SK-N-SH (cell line): ENCODE measurements around the gene SNX9. TPM values are rescaled to one million over a fixed set of nuclear protein-coding genes. Genes with fewer than 3 reads are reported as not detected.

Experiments
- CTCF ChIA-PET: fragments of 300-600, 350-600 bp; formaldehyde crosslinking; extraction: SDS; loops from one replicate; lab custom pipeline; 2021; lab: Yijun Ruan, JAX
- POLR2A ChIA-PET: fragments of 350-600 bp; sonication (Branson Sonifier 250); formaldehyde crosslinking; extraction: SDS; loops from one replicate; lab custom pipeline; 2020; ENCODE audit warnings: antibody characterized with exemption, inconsistent platforms; lab: Yijun Ruan, JAX
- DNase-seq: peaks from one replicate; pipeline ENCODE4 v3.0.0; 2012
- H2AFZ ChIP-seq: fragments of 200-600 bp; sonication (generic); 2 replicates; pipeline ENCODE4 v1.8.1; 2016; ENCODE audit warnings: antibody characterized with exemption, mild to moderate bottlenecking, low read depth
- H3F3A ChIP-seq: fragments of 200-600 bp; sonication (generic); replicated peaks from 2 replicates; pipeline ENCODE3; 2016; ENCODE audit warnings: antibody characterized with exemption, mild to moderate bottlenecking; ENCODE audit not compliant: insufficient read depth
- H3K27ac ChIP-seq, 2 experiments: fragments of 200-500 bp in 1 of 2; fragments of 200-600 bp in 1 of 2; sonication (Bioruptor generic) in 1 of 2; sonication (generic), shearing (Covaris generic) in 1 of 2; 2 replicates each; pipeline versions ENCODE4 v1.5.1 to v1.6.1; 2014 to 2016; ENCODE audit warnings: low read depth in 2 of 2, inconsistent platforms in 1 of 2, low read length in 1 of 2, mild to moderate bottlenecking in 1 of 2, mixed read lengths in 1 of 2
- H3K27me3 ChIP-seq: fragments of 200-600 bp; sonication (generic), shearing (Covaris generic); 2 replicates; pipeline ENCODE4 v1.6.1; 2016; ENCODE audit warnings: mixed run types; ENCODE audit not compliant: insufficient read depth
- H3K36me3 ChIP-seq, 2 experiments: fragments of 200-500 bp in 1 of 2; fragments of 200-600 bp in 1 of 2; sonication (Bioruptor generic) in 1 of 2; sonication (generic) in 1 of 2; replicated peaks in 1 of 2; 2 replicates each; pipeline versions ENCODE3 to v1.5.1; 2014 to 2016; ENCODE audit warnings: low read length in 1 of 2, mild to moderate bottlenecking in 1 of 2; ENCODE audit not compliant: insufficient read depth in 2 of 2, control insufficient read depth in 1 of 2
- H3K4me1 ChIP-seq, 2 experiments: fragments of 200-500 bp in 1 of 2; fragments of 200-600 bp in 1 of 2; sonication (Bioruptor generic) in 1 of 2; sonication (generic), shearing (Covaris generic) in 1 of 2; 2 replicates each; pipeline versions ENCODE4 v1.5.1 to v1.6.1; 2014 to 2016; ENCODE audit warnings: low read depth in 1 of 2, low read length in 1 of 2, mixed run types in 1 of 2; ENCODE audit not compliant: insufficient read depth in 2 of 2, control insufficient read depth in 1 of 2
- H3K4me2 ChIP-seq: fragments of 200-600 bp; sonication (generic), shearing (Covaris generic); 2 replicates; pipeline ENCODE4 v1.6.1; 2017; ENCODE audit warnings: mixed run types
- H3K4me3 ChIP-seq, 2 experiments: fragments of 200-500 bp in 1 of 2; fragments of 200-600 bp in 1 of 2; sonication (Bioruptor generic) in 1 of 2; sonication (generic), shearing (Covaris generic) in 1 of 2; 2 replicates each; pipeline versions ENCODE4 v1.5.1 to v1.8.1; 2014 to 2016; ENCODE audit warnings: low read depth in 2 of 2, inconsistent platforms in 1 of 2, low read length in 1 of 2, mild to moderate bottlenecking in 1 of 2, mixed read lengths in 1 of 2, moderate library complexity in 1 of 2
- H3K79me2 ChIP-seq: fragments of 200-600 bp; sonication (generic); 2 replicates; pipeline ENCODE4 v1.8.1; 2017; ENCODE audit warnings: mild to moderate bottlenecking; ENCODE audit not compliant: insufficient read depth
- H3K9ac ChIP-seq: fragments of 200-600 bp; sonication (generic); 2 replicates; pipeline ENCODE4 v1.6.1; 2017; ENCODE audit warnings: mixed run types
- H3K9me2 ChIP-seq: fragments of 200-600 bp; sonication (generic); 2 replicates; pipeline ENCODE4 v1.6.1; 2017; ENCODE audit warnings: mixed run types
- H3K9me3 ChIP-seq: fragments of 200-600 bp; sonication (generic); 2 replicates; pipeline ENCODE4 v1.6.1; 2017; ENCODE audit warnings: mixed run types, mild to moderate bottlenecking, moderate library complexity
- H4K20me1 ChIP-seq: fragments of 200-600 bp; sonication (generic); 2 replicates; pipeline ENCODE4 v1.6.1; 2017; ENCODE audit warnings: mild to moderate bottlenecking, mixed run types; ENCODE audit not compliant: insufficient read depth
- ELF1 ChIP-seq: IDR thresholded peaks from 2 replicates; pipeline ENCODE4 v1.4.0; 2012
- EP300 ChIP-seq, 2 experiments: IDR thresholded peaks; 2 replicates each; pipeline versions ENCODE4 v1.4.0 to v1.6.1; 2012; ENCODE audit warnings: borderline replicate concordance in 1 of 2, low read depth in 1 of 2, low read length in 1 of 2
- EZH2phosphoT487 ChIP-seq: fragments of 200-600 bp; sonication (generic); IDR thresholded peaks from 2 replicates; pipeline ENCODE4 v1.6.1; 2017; ENCODE audit warnings: low read depth, mixed run types, mild to moderate bottlenecking, antibody characterized with exemption, moderate library complexity, borderline replicate concordance
- FOXM1 ChIP-seq: IDR thresholded peaks from 2 replicates; pipeline ENCODE4 v1.4.0; 2012; ENCODE audit warnings: low read depth, mild to moderate bottlenecking
- JUND ChIP-seq: IDR thresholded peaks from 2 replicates; pipeline ENCODE4 v1.4.0; 2012
- MXI1 ChIP-seq: IDR thresholded peaks from 2 replicates; pipeline ENCODE4 v1.6.1; 2012; ENCODE audit warnings: mild to moderate bottlenecking, low read depth, low read length, improper control_type of control experiment
- NRF1 ChIP-seq: IDR thresholded peaks from 2 replicates; pipeline ENCODE4 v1.6.1; 2012; ENCODE audit warnings: low read depth, mild to moderate bottlenecking, low read length
- RAD21 ChIP-seq: IDR thresholded peaks from 2 replicates; pipeline ENCODE4 v1.6.1; 2012; ENCODE audit warnings: mild to moderate bottlenecking, low read length
- RCOR1 ChIP-seq: fragments of 150-350 bp; IDR thresholded peaks from 2 replicates; pipeline ENCODE4 v1.6.1; 2017; ENCODE audit warnings: antibody characterized with exemption, low read length
- USF1 ChIP-seq: IDR thresholded peaks from 2 replicates; pipeline ENCODE4 v1.4.0; 2012; ENCODE audit warnings: low read depth, borderline replicate concordance
- WGBS: methylation state at CpG from one replicate; pipeline ENCODE4 v1.1.6; 2017; ENCODE audit warnings: low lambda C conversion rate; 5-methylcytosine and 5-hydroxymethylcytosine counted together
- polyA plus RNA-seq, 3 experiments: library from polyadenylated mRNA; depleted of rRNA; stranded (reverse); fragments of >200 nt; gene quantifications; 2 replicates each; pipeline ENCODE4 v1.2.3, GENCODE V29; 2012
- TF ChIP-seq, protein P1 (sequence below): fragments of 200-600 bp; sonication (generic); IDR thresholded peaks from 2 replicates; pipeline ENCODE4 v1.6.1; 2017; ENCODE audit warnings: antibody characterized with exemption, mild to moderate bottlenecking, moderate library complexity
- TF ChIP-seq, protein P2 (sequence below): IDR thresholded peaks from 2 replicates; pipeline ENCODE4; 2012

The SNX9 gene
- polyA plus RNA-seq, 1 of the 3 experiments (the other 2 are of a cell fraction), result 31.6 TPM

DNA sequence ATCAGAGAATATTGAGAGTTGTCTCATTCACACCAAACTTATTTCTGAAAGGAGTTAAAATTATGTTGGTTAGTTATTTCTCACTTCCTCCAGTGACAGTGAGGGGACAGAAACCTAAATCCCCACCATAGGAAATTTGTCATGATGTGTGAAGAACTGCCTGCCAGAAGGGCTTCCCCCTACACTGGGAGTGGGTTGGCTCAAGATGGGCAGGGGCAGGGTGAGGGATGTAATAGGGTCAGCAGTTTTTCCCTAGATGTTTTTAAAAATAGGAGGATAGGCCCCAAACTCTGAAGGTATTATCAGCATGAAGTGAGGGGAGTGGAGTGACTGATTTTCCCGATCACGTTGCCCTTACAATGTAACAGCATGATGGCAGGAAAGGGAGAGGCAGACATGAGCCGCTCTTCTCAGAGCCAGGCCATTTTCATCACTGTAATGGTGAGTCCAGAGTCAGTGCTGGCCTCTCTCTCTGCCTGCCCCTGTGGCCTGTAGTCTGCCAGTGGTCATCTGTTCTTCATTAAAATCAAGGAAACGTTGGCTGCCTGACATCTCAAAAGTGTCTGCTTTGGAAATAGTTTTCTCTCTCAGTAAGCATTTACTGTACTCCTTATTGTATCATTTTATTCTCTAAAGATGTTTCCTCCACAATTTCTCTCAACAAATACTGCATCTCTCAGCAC, 98.8 kb downstream of the SNX9 start (continued):
- TF ChIP-seq, protein P1, sequence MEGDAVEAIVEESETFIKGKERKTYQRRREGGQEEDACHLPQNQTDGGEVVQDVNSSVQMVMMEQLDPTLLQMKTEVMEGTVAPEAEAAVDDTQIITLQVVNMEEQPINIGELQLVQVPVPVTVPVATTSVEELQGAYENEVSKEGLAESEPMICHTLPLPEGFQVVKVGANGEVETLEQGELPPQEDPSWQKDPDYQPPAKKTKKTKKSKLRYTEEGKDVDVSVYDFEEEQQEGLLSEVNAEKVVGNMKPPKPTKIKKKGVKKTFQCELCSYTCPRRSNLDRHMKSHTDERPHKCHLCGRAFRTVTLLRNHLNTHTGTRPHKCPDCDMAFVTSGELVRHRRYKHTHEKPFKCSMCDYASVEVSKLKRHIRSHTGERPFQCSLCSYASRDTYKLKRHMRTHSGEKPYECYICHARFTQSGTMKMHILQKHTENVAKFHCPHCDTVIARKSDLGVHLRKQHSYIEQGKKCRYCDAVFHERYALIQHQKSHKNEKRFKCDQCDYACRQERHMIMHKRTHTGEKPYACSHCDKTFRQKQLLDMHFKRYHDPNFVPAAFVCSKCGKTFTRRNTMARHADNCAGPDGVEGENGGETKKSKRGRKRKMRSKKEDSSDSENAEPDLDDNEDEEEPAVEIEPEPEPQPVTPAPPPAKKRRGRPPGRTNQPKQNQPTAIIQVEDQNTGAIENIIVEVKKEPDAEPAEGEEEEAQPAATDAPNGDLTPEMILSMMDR, result no peak
- TF ChIP-seq FOXM1 (no peak), RCOR1 (peak; percentile 39; the same call in 1 of the 2 replicates), EZH2phosphoT487 (no peak), NRF1 (no peak), MXI1 (no peak), JUND (no peak), EP300 (IDR thresholded peaks at IDR 0.05; ENCODE audit: borderline replicate concordance in 1 of 2, low read depth in 1 of 2, low read length in 1 of 2) (peak in 1 of 2 experiments; percentile 15; a peak in 1 of 4 replicates), ELF1 (no peak), RAD21 (0 out of 2 replicates have a peak, but pooled peaks have one; percentile 9)
- TF ChIP-seq, protein P2, sequence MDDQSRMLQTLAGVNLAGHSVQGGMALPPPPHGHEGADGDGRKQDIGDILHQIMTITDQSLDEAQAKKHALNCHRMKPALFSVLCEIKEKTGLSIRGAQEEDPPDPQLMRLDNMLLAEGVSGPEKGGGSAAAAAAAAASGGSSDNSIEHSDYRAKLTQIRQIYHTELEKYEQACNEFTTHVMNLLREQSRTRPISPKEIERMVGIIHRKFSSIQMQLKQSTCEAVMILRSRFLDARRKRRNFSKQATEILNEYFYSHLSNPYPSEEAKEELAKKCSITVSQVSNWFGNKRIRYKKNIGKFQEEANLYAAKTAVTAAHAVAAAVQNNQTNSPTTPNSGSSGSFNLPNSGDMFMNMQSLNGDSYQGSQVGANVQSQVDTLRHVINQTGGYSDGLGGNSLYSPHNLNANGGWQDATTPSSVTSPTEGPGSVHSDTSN, result peak; percentile 61; the same call in 1 of the 2 replicates
- TF ChIP-seq, all 33 proteins: peak for 8

DNA sequence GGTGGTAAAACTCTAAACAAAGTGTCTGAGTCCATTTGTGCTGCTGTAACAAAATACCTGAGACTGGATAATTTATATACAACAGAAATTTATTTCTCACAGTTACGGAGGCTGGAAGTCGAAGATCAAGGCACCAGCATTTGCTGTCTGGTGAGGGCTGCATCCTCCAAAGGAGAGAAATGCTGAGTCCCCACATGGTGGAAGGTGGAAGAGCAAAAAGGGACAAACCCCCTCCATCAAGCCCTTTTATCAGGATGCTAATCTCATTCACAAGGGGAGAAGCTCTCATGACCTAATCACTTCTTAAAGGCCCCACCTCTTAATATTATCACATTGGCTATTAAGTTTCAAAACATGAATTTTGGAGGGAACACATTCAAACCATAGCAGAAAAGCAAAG, 102.7 kb downstream of the SNX9 start:
- H3K36me3 ChIP-seq, result peaks cover 65 to 76% of the 10 kb centered on the region in 2 experiments

More for the DNA sequence above, 102.7 kb downstream of the SNX9 start:
- H3K79me2 ChIP-seq, result no peaks in the 10 kb centered on the region
- H3K4me3 ChIP-seq, result no peak overlapping the region
- H3K9ac ChIP-seq, result no peak overlapping the region
- no peak for DNase-seq
- H3K27ac ChIP-seq, result no peak overlapping the region
- no peaks in the 10 kb centered on the region for H3K27me3 ChIP-seq
- no peaks in the 10 kb centered on the region for H4K20me1 ChIP-seq
- H2AFZ ChIP-seq, result no peak overlapping the region
- H3F3A ChIP-seq, result peaks cover 5% of the 10 kb centered on the region
- H3K4me2 ChIP-seq, result no peak overlapping the region
- peaks cover 0 to 12% of the 10 kb centered on the region in 2 experiments; a peak in 3 of 4 replicates for H3K4me1 ChIP-seq
- whole genome bisulfite sequencing, result 100% methylated on average over 2 of the region's 2 CpGs
- ChIA-PET POLR2A (no interaction called here), CTCF (interaction anchor here (1.2 to 1.9 kb wide), 2 partner anchors 22 to 169 kb away, joined by 3 to 6 read pairs; no protein-coding TSS in a partner anchor)
- no peaks in the 10 kb centered on the region for H3K9me3 ChIP-seq
- H3K9me2 ChIP-seq, result no peaks in the 10 kb centered on the region
- TF ChIP-seq USF1, result no peak
